NOMO-1 treated with DMSO at 0.1 percent for 48 hours (cell line): Measurements from ENCODE around the gene VAPB.

Source experiments
- DNase-seq: peaks from one replicate; lab custom pipeline; 2025; ENCODE audit not compliant: unreplicated experiment; lab: John Stamatoyannopoulos, UW

The VAPB gene

GRCh38 chr20:58377766-58378401, 11.1 kb upstream of the VAPB start:
- DNase-seq, result no peak

GRCh38 chr20:58378704-58379103, 10.3 kb upstream of the VAPB start:
- DNase-seq, result no peak

GRCh38 chr20:58381627-58382026, 7.4 kb upstream of the VAPB start:
- DNase-seq, result no peak

GRCh38 chr20:58382096-58382495, 6.9 kb upstream of the VAPB start:
- DNase-seq, result no peak

DNA sequence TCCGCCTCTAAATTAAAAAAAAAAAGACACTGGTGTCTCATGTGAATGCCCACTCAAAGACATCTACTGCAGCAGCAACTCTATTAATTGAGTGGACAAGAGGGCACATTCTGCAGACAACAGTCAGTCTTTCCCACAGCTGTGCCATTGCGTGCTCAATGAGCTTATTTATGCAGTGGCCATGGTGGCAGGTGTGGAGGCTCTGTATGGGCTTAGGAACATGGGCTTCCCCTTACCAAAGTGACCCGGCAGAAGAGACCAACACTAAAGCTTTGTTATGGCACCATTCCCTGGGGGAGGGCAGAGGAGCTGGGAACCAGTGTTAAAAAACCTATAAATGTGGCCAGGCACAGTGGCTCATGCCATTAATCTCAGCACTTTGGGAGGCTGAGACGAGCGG, 4.2 kb upstream of the VAPB start:
- no peak for DNase-seq

- DNase-seq, result no peak
These were observed 914 bp upstream of the VAPB start for GRCh38 chr20:58388028-58388601.

DNA sequence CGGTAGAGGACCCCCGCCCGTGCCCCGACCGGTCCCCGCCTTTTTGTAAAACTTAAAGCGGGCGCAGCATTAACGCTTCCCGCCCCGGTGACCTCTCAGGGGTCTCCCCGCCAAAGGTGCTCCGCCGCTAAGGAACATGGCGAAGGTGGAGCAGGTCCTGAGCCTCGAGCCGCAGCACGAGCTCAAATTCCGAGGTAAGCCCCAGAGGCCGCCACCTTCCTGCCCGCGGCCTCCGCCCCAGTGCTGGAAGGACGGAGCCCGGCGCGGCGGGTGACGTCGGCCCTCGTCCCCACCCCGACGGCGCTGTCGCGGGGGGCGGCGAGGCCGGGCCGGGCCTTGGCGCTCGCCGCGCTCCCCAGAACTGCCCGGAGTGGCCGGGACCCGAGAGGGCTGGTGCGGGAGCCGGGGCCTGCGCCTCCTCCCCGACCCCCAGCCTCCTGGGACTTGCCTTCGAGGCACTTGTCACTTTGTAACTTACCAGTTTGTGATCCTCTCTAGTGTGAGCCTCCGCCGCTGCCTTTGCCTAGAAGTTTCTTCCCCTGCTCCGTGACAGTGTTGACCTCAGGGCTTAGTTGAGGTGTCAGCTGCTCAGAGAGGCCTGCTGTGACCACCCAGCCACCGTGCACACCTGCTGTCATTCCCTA, 417 bp downstream of the VAPB start:
- no peak for DNase-seq

- DNase-seq, result no peak
These were observed 1.1 kb downstream of the VAPB start for GRCh38 chr20:58389968-58390658.

- no peak for DNase-seq
These were observed 1.6 kb downstream of the VAPB start for GRCh38 chr20:58390659-58391035.

DNA sequence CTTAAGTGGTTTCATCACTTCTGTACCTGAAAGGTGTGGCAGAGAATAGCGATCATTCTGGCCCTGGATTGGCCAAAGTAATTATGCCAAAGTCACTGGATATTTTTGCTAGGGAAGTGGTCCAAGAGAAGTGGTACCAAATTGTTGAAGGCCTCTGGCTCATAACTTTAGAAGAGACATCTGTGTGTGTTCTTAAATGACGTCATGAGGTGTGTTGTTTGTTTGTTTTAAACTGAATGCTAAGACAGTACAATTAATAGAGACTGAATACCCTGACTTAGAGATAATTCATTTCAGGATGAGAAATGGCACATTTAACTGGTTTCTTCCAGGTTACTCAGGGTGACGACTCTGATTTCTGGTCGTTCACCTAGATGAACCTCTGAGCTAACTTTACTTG, 3.3 kb downstream of the VAPB start:
- no peak for DNase-seq

DNA sequence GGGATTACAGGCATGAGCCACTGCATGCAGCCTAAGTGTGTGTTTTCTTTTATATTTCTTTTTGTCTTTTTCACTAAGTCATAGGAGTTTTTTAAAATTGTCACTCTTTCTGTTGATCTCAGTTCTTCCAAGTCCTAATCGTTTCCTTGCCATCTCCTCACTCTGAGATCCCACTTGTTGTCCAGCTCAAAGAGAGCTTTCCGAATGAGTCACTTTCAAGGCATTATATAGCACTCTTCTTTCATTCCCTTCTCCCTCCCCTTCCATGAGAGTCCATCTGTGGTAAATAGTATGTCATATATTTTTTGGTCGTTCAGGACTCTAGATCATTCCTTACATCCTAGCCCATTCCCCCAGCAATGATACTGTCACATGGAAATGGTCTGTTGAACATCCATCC, 4.3 kb downstream of the VAPB start:
- no peak for DNase-seq

DNA sequence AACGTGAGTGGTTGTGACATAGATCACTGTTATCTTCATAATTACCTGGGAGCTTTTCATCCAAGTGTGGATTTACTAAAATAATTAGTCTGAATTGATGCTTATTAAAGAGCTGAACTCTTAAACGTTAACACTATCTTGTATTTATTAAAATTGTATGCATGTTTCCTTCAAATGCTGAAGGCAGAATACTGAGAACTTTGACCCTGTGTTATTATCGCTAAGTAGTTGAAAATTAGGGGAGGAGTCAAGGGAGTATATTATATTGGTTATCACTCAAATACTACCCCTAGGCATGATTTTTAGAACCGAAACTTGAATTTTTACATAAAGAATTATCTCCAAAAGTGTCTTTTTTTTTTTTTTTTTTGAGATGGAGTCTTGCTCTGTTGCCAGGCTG, 5.8 kb downstream of the VAPB start:
- no peak for DNase-seq

DNA sequence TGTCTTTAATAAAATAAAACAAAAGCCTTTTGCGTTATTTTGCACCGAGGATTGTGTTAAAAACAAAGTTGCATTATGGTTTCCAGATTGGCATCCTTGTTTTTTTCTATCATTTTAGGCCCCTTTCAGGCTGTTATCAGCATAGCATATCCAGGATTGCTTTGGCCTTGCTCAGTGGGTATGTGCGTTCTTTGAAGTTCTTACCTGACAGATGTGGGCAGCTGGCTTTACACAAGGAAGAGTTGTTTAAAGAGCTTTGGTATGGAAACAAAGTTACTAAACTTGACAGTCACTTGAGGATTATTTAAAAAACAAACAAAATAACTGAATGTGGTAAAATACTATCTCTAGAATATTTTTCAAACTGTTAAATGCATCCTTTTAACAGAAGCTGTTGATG, 6.6 kb downstream of the VAPB start:
- DNase-seq, result no peak

GRCh38 chr20:58397429-58397828, 8.4 kb downstream of the VAPB start:
- DNase-seq, result no peak

DNA sequence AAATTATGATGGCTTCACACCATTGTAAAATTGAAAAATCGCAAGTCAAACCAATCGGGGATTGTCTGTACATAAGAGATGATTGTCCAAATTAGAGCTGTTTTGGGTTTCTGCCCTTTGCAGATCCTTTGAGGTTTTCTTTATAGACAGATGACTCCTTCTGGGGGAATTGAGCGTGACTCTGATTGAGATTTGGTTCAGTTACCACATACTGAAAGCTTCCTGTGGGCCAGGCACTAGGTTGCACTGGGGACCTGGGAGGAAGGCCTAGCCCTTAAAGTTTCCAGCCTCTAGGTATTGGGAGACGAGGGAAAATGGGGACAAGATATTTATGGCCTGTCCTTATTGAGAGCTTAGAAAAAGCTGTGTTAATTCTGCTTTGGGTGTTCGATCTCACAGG, 9.2 kb downstream of the VAPB start:
- no peak for DNase-seq

DNA sequence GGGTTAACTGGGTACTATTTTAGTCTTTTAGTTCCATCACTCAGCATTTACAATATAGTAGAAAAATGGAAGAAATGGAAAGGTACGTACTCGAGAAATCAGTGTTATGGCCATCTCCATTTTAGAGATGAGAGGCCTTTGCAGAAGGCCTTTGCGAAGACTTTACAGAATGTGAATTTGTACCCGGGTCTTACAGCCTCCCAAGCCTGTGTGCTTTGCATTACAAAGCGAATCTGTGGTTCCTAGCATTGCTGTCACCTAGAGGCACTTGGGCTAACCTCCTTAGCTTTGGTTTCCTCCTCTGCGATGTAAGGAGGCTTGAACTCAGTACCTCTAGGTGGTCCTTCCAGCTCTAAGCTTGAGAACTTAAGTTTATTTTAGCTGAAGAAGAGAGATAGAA, 10.9 kb downstream of the VAPB start:
- DNase-seq, result no peak

DNA sequence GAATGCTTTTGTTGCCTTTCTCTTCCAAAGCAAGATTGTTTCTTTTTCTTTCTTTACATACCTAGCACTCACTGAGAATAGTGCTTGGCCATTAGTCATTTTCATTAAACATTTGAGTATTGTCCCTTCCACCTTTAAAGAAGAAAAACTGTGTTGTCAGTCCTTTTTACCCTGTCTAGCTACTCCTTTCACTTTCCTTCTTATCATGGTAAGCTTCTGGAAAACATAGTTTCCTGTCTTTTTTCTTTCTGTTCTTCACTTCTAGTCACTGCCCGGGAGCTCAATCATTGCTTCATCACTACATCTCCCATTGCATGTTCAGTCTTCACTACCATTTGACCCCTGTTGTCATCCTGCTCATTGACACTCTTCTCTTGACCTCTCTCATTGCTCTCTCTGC, 12.1 kb downstream of the VAPB start:
- DNase-seq, result no peak

- DNase-seq, result no peak
These were observed 13.3 kb downstream of the VAPB start for GRCh38 chr20:58402305-58402704.

DNA sequence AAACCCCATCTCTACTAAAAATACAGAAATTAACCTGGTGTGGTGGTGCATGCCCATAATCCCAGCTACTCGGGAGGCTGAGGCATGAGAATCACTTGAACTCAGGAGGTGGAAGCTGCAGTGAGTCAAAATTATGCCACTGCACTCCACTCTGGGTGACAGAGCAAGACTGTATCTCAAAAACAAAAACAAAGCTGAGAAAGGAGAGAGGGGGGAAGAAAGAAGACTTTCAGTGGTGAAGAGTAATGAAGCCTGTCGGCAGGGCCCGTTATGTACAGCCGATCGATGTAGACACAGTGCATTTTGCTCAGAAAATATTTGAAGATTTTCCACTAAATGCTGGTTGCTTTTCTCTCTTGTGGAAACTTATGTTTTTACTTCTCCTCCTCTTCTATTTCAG, 13.8 kb downstream of the VAPB start:
- DNase-seq, result no peak

- DNase-seq, result no peak
These were observed 14.2 kb downstream of the VAPB start for GRCh38 chr20:58403272-58403671.

DNA sequence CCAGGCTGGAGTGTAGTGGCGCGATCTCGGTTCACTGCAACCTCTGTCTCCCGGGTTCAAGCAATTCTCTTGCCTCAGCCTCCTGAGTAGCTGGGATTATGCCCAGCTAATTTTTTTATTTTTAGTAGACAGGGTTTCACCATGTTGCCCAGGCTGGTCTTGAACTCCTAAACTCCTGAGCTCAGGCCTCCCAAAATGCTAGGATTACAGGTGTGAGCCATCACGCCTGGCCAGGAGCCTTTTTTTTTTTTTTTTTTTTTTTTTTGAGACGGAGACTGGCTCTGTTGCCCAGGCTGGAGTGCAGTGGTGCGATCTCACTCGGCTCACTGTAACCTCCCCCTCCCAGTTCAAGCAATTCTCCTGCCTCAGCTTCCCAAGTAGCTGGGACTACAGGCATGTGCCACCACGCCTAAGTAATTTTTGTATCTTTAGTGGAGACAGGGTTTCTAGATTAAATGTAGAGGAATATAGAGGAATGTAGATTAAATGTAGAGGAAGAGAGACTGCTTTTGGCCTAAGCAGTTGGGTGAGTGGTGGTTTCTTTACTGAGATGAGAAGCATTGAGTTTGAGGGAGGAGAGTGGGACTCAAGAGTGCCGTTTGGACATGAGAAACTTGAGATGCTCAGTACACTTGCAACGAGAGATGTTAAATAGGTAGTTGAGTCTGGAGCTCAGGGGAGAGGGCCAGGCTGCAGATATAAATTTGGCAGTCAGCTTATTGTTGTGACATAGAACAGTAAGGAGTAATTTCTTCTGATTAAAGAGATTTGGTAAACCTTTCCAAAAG, 16.7 kb downstream of the VAPB start:
- no peak for DNase-seq
